ENCODE results near the gene ENTPD2.

Gene ENTPD2

GRCh38 chr9:137048655-137049543 is 5.0 kb downstream of the ENTPD2 start:
- Histone ChIP-seq H3K4me3 (ENCODE audit: low read depth, low read length) (no peak overlapping the region), H3K27ac (no peak overlapping the region), H3K36me3 (replicated peaks) (no peaks in the 10 kb centered on the region), H3K27me3 (replicated peaks) (peaks cover 31% of the 10 kb centered on the region)
- TF ChIP-seq, protein P1, sequence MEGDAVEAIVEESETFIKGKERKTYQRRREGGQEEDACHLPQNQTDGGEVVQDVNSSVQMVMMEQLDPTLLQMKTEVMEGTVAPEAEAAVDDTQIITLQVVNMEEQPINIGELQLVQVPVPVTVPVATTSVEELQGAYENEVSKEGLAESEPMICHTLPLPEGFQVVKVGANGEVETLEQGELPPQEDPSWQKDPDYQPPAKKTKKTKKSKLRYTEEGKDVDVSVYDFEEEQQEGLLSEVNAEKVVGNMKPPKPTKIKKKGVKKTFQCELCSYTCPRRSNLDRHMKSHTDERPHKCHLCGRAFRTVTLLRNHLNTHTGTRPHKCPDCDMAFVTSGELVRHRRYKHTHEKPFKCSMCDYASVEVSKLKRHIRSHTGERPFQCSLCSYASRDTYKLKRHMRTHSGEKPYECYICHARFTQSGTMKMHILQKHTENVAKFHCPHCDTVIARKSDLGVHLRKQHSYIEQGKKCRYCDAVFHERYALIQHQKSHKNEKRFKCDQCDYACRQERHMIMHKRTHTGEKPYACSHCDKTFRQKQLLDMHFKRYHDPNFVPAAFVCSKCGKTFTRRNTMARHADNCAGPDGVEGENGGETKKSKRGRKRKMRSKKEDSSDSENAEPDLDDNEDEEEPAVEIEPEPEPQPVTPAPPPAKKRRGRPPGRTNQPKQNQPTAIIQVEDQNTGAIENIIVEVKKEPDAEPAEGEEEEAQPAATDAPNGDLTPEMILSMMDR (IDR thresholded peaks at IDR 0.05; ENCODE audit: low read depth, low read length, missing control alignments) = no peak
- DNase-seq = no peak
- in situ Hi-C loops (cut with HindIII; ENCODE audit: low pct_ligation_motif_present, low sequenced_read_pairs) = loop anchor here (25.0 kb wide), 2 partner anchors 112 to 237 kb away; partner anchors contain the start of genes C8G, FBXW5 and RABL6

- H3K4me3 ChIP-seq (ENCODE audit: low read depth, low read length) = peak within 1 kb of the TSS; percentile 54
- TF ChIP-seq, protein P1 (IDR thresholded peaks at IDR 0.05; ENCODE audit: low read depth, low read length, missing control alignments) = peak; percentile 92
- H3K36me3 ChIP-seq (replicated peaks) = no peaks in the 10 kb centered on the region
- peaks cover 11% of the 10 kb centered on the region for H3K27me3 ChIP-seq (replicated peaks)
- H3K27ac ChIP-seq = no peak within 1 kb of the TSS
- DNase-seq = peak; percentile 60
- in situ Hi-C loops (cut with HindIII; ENCODE audit: low pct_ligation_motif_present, low sequenced_read_pairs) = loop anchor here (25.0 kb wide), 2 partner anchors 109 to 234 kb away; partner anchors contain the start of genes C8G, FBXW5 and RABL6
Measured at GRCh38 chr9:137046088-137046787, 7.6 kb downstream of the ENTPD2 start, which contains the start of gene NPDC1. NPDC1 (minus strand) TSS chr9:137046177; CDS start chr9:137045989, 188 bp downstream.

DNA sequence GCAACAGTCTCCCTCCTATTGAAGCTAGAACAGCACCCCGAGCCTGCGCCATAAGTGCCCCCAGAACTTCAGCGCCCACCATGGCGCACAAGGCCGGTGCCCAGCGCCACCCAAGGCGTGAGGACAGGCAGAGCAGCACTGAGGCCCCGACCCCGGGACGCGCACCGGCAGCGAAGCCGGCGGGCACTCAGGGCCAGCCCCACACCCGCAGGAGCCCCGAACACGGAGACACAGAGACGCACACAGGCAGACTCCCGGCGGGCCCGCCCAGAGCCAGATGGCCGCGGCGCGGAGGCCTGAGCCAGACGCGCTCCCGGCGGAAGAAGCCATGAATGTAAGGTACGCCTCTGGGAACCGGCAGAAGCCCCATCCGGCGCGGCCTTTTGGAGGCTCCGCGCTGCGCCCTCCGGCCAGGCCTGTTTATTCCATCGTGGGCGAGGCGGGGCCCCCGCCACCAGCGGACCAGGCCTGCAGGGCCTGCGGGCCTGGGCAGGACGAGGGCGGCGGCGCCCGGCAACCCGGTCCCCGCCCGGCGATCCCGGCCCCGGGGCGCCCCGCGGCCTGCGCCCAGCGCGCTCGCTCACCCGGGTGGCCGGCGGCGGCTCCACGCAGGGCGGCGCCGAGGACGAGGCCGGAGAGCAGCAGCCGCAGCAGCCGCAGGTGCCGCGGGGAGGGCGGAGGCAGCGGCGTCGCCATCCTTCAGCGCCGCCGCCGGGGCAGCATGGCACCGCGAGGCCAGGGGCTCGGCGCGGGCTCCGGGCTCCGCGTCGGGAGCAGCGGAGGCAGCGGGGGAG is 8.4 kb downstream of the ENTPD2 start:
- in situ Hi-C loops (cut with HindIII; ENCODE audit: low pct_ligation_motif_present, low sequenced_read_pairs) = loop anchor here (25.0 kb wide), 2 partner anchors 108 to 233 kb away; partner anchors contain the start of genes C8G, FBXW5 and RABL6
- Histone ChIP-seq H3K27ac (no peak overlapping the region), H3K36me3 (replicated peaks) (no peaks in the 10 kb centered on the region), H3K4me3 (ENCODE audit: low read depth, low read length) (peak overlapping the region; percentile 54), H3K27me3 (replicated peaks) (peaks cover 11% of the 10 kb centered on the region)
- TF ChIP-seq, protein P1 (IDR thresholded peaks at IDR 0.05; ENCODE audit: low read depth, low read length, missing control alignments) = no peak
- peak; percentile 32 for DNase-seq

GRCh38 chr9:137044502-137045177 is 9.2 kb downstream of the ENTPD2 start:
- Histone ChIP-seq H3K27ac (no peak overlapping the region), H3K36me3 (replicated peaks) (peaks cover 3% of the 10 kb centered on the region), H3K4me3 (ENCODE audit: low read depth, low read length) (peak overlapping the region; percentile 49), H3K27me3 (replicated peaks) (peaks cover 10% of the 10 kb centered on the region)
- no peak for DNase-seq
- TF ChIP-seq, protein P1 (IDR thresholded peaks at IDR 0.05; ENCODE audit: low read depth, low read length, missing control alignments) = no peak
- in situ Hi-C loops (cut with HindIII; ENCODE audit: low pct_ligation_motif_present, low sequenced_read_pairs) = loop anchor here (25.0 kb wide), 2 partner anchors 107 to 232 kb away; partner anchors contain the start of genes C8G, FBXW5 and RABL6

- H3K27me3 ChIP-seq (replicated peaks) = peaks cover 4% of the 10 kb centered on the region
- TF ChIP-seq, protein P1 (IDR thresholded peaks at IDR 0.05; ENCODE audit: low read depth, low read length, missing control alignments) = no peak
- no peak overlapping the region for H3K27ac ChIP-seq
- in situ Hi-C loops (cut with HindIII; ENCODE audit: low pct_ligation_motif_present, low sequenced_read_pairs) = loop anchor here (25.0 kb wide), 2 partner anchors 107 to 232 kb away; partner anchors contain the start of genes C8G, FBXW5 and RABL6
- H3K4me3 ChIP-seq (ENCODE audit: low read depth, low read length) = no peak overlapping the region
- peaks cover 9% of the 10 kb centered on the region for H3K36me3 ChIP-seq (replicated peaks)
- DNase-seq = no peak
Measured at GRCh38 chr9:137044037-137044436, 9.8 kb downstream of the ENTPD2 start.

Measured in brain microvascular endothelial cell (primary cell).